Measurements from ENCODE around the gene NLGN1.

DNA sequence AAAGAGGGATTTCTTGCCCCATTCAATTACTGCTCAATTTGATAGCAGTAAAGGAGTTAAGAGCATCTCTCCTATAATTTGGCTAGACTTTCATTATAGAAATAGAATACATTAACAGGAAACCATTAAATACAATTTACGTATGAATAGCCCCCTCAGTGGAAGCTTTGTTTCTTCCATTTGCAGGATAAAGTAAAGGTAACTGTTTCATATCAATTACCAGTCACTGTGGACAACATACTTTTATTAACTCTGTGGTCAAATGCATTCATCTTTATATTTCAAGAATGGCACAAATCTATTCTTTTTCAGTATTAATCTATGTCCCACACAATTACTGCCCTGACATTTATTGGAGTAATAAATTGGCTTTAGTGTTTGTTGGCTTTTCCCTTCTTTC lies 613.4 kb downstream of the NLGN1 start:
- TF ChIP-seq SP1 (IDR thresholded peaks at IDR 0.05) (no peak), SUZ12 (IDR thresholded peaks at IDR 0.05) (no peak), NFRKB (IDR thresholded peaks at IDR 0.05) (no peak), CTBP1 (IDR thresholded peaks at IDR 0.05; ENCODE audit: borderline replicate concordance) (no peak), FOXK2 (IDR thresholded peaks at IDR 0.05) (no peak), FOXM1 (IDR thresholded peaks at IDR 0.05; ENCODE audit: borderline replicate concordance) (no peak), ARNT (IDR thresholded peaks at IDR 0.05) (no peak), FOXA1 (IDR thresholded peaks at IDR 0.05) (no peak)
- TF ChIP-seq, protein P1, sequence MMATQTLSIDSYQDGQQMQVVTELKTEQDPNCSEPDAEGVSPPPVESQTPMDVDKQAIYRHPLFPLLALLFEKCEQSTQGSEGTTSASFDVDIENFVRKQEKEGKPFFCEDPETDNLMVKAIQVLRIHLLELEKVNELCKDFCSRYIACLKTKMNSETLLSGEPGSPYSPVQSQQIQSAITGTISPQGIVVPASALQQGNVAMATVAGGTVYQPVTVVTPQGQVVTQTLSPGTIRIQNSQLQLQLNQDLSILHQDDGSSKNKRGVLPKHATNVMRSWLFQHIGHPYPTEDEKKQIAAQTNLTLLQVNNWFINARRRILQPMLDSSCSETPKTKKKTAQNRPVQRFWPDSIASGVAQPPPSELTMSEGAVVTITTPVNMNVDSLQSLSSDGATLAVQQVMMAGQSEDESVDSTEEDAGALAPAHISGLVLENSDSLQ (IDR thresholded peaks at IDR 0.05) = no peak
